Adrenal gland (tissue), 5 donors: Measurements from ENCODE around the gene LIMA1.

ENCODE experiments used
- CTCF ChIP-seq, 6 experiments: fragments of 450-650 bp in 4 of 6; fragments of 200-600 bp in 2 of 6; sonication (generic) in 1 of 6; IDR thresholded peaks; 1 replicate in 5 of 6; 2 replicates in 1 of 6; pipeline versions ENCODE4 v1.5.1 to v1.8.0; 2016 to 2021; ENCODE audit warnings: antibody characterized with exemption in 6 of 6, mild to moderate bottlenecking in 2 of 6, moderate library complexity in 1 of 6
- POLR2A ChIP-seq, 2 donors: fragments of 450-650 bp; IDR thresholded peaks; one replicate each; pipeline ENCODE4 v1.6.1; 2017; ENCODE audit warnings: antibody characterized with exemption in 2 of 2, mild to moderate bottlenecking in 2 of 2, moderate library complexity in 1 of 2
- donor health status: DM: no; HTN: no; CAD: no.

DNA sequence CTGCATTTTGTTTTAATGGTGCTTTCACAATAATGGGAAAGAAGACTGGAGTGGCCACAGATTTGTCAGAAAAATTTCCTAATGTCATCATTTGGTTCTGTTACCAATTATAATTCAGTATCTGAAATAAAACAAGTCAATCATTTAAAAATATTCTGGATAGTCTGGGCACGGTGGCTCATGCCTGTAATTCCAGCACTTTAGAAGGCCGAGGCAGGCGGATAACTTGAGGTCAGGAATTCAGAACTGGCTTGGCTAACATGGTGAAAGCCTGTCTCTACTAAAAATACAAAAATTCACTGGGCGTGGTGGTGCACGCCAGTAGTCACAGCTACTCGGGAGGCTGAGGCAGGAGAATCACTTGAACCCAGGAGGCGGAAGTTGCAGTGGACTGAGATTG lies 4.0 kb upstream of the LIMA1 start:
- TF ChIP-seq CTCF (IDR thresholded peaks at IDR 0.05) (no peak), POLR2A (IDR thresholded peaks at IDR 0.05) (no peak)
